PFSK-1 (cell line): ENCODE data around the gene TTYH3.

ENCODE experiments used
- FOXP2 ChIP-seq: optimal IDR thresholded peaks from 2 replicates; pipeline ENCODE3; 2011; ENCODE audit warnings: borderline replicate concordance, control low read depth, inconsistent platforms; ENCODE audit not compliant: insufficient read depth; ENCODE audit errors: extremely low read length, extremely low read depth
- POLR2AphosphoS5 ChIP-seq: IDR thresholded peaks from 2 replicates; pipeline ENCODE4 v1.6.1; 2012; ENCODE audit warnings: low read depth, mild to moderate bottlenecking, control low read depth, low read length, moderate library complexity
- REST ChIP-seq, 2 experiments: IDR thresholded peaks; 2 replicates each; pipeline versions ENCODE4 v1.6.1 to v1.8.0; 2011 to 2012; ENCODE audit warnings: low read depth in 2 of 2, low read length in 2 of 2, control low read depth in 1 of 2, inconsistent platforms in 1 of 2, mild to moderate bottlenecking in 1 of 2, moderate library complexity in 1 of 2; ENCODE audit not compliant: insufficient read depth in 1 of 2
- SIN3A ChIP-seq: IDR thresholded peaks from 2 replicates; pipeline ENCODE4 v1.6.1; 2012; ENCODE audit warnings: mild to moderate bottlenecking, low read length, moderate library complexity, borderline replicate concordance; ENCODE audit not compliant: insufficient read depth
- TAF1 ChIP-seq: IDR thresholded peaks from 2 replicates; pipeline ENCODE4 v1.6.1; 2012; ENCODE audit warnings: low read length, control low read depth, borderline replicate concordance; ENCODE audit not compliant: insufficient read depth

TTYH3 gene

GRCh38 chr7:2624293-2624886 lies 7.4 kb upstream of the TTYH3 start:
- TF ChIP-seq TAF1 (no peak), POLR2AphosphoS5 (no peak), SIN3A (no peak), REST (IDR thresholded peaks at IDR 0.05; ENCODE audit: insufficient read depth in 1 of 2, low read depth in 2 of 2, low read length in 2 of 2) (no peak), FOXP2 (no peak)

- TF ChIP-seq TAF1 = no peak
- no peak for TF ChIP-seq REST (IDR thresholded peaks at IDR 0.05; ENCODE audit: insufficient read depth in 1 of 2, low read depth in 2 of 2, low read length in 2 of 2)
- TF ChIP-seq POLR2AphosphoS5 = no peak
- no peak for TF ChIP-seq SIN3A
- TF ChIP-seq FOXP2 = no peak
These were observed 5.2 kb upstream of the TTYH3 start for GRCh38 chr7:2626498-2627117.

GRCh38 chr7:2627258-2628129 lies 4.3 kb upstream of the TTYH3 start:
- TF ChIP-seq SIN3A = no peak

- no peak for TF ChIP-seq REST (IDR thresholded peaks at IDR 0.05; ENCODE audit: insufficient read depth in 1 of 2, low read depth in 2 of 2, low read length in 2 of 2)
- no peak for TF ChIP-seq FOXP2
- no peak for TF ChIP-seq SIN3A
- TF ChIP-seq POLR2AphosphoS5 = no peak
- no peak for TF ChIP-seq TAF1
These were observed 3.7 kb upstream of the TTYH3 start for GRCh38 chr7:2628130-2628482.

- no peak for TF ChIP-seq REST (IDR thresholded peaks at IDR 0.05; ENCODE audit: insufficient read depth in 1 of 2, low read depth in 2 of 2, low read length in 2 of 2)
These were observed 2.9 kb upstream of the TTYH3 start for GRCh38 chr7:2628891-2629290.
